Endothelial cell of umbilical vein (primary cell): Measurements from ENCODE around the gene RNF169. TPM values are rescaled to one million over a fixed set of nuclear protein-coding genes. Genes with fewer than 3 reads are reported as not detected.

Experiments used
- BruUV-seq: library from RNA; stranded (reverse); fragments of 400-500 nt; replicated peaks from 2 replicates; lab custom pipeline; 2021; lab: Mats Ljungman, UMichigan
- CTCF ChIA-PET: fragments of 300-600, 350-600 bp; sonication (Branson Sonifier 250); formaldehyde crosslinking; loops from one replicate; lab custom pipeline; 2021; ENCODE audit warnings: antibody characterized with exemption, inconsistent platforms; lab: Charles Lee
- POLR2A ChIA-PET: fragments of 300-600, 350-600 bp; sonication (Branson Sonifier 250); formaldehyde crosslinking; loops from one replicate; lab custom pipeline; 2021; ENCODE audit warnings: antibody characterized with exemption, inconsistent platforms; lab: Charles Lee
- DNase-seq: peaks from one replicate; pipeline ENCODE4 v3.0.0-alpha.2; 2011; ENCODE audit warnings: low read depth, low spot score
- FAIRE-seq: peaks from 2 replicates; lab custom pipeline; 2011; peaks lifted over from hg19 to GRCh38; lab: Jason Lieb, UNC
- H2AFZ ChIP-seq: 2 replicates; pipeline ENCODE4 v1.6.0; 2012; ENCODE audit warnings: low read depth, low read length, control low read depth, inconsistent platforms
- H3K27ac ChIP-seq: 2 replicates; pipeline ENCODE4 v1.5.1; 2011; ENCODE audit warnings: low read depth, mild to moderate bottlenecking, control low read depth, low read length, moderate library complexity; ENCODE audit not compliant: insufficient read depth
- H3K27me3 ChIP-seq, 2 experiments: 2 replicates each; pipeline versions ENCODE4 v1.6.0 to v1.6.1; 2011; ENCODE audit warnings: low read length in 2 of 2, mixed read lengths in 1 of 2; ENCODE audit not compliant: control insufficient read depth in 2 of 2, insufficient read depth in 2 of 2
- H3K36me3 ChIP-seq, 2 experiments: 2 replicates in 1 of 2; 3 replicates in 1 of 2; pipeline ENCODE4 v1.5.1; 2011; ENCODE audit warnings: low read length in 2 of 2, mild to moderate bottlenecking in 1 of 2, moderate library complexity in 1 of 2; ENCODE audit not compliant: control insufficient read depth in 2 of 2, insufficient read depth in 2 of 2; ENCODE audit errors: extremely low read depth in 1 of 2
- H3K4me1 ChIP-seq: 3 replicates; pipeline ENCODE4 v1.5.1; 2011; ENCODE audit warnings: mild to moderate bottlenecking, low read length; ENCODE audit not compliant: control insufficient read depth, insufficient read depth; ENCODE audit errors: extremely low read depth
- H3K4me2 ChIP-seq: 2 replicates; pipeline ENCODE4 v1.6.1; 2011; ENCODE audit warnings: low read length, control low read depth, mixed read lengths; ENCODE audit not compliant: insufficient read depth
- H3K4me3 ChIP-seq, 3 experiments: fragments of 200-600 bp in 1 of 3; sonication (generic), shearing (Covaris generic) in 1 of 3; replicated peaks in 1 of 3; 2 replicates each; pipeline ENCODE4 v1.5.1; 2011 to 2016; ENCODE audit warnings: control low read depth in 3 of 3, low read length in 3 of 3, mild to moderate bottlenecking in 2 of 3, inconsistent platforms in 1 of 3, low read depth in 1 of 3, moderate library complexity in 1 of 3; ENCODE audit not compliant: insufficient read depth in 1 of 3
- H3K79me2 ChIP-seq: 2 replicates; pipeline ENCODE4 v1.6.0; 2012; ENCODE audit warnings: low read length, inconsistent platforms; ENCODE audit not compliant: control insufficient read depth, insufficient read depth
- H3K9ac ChIP-seq: replicated peaks from 2 replicates; pipeline ENCODE3; 2011; ENCODE audit warnings: low read length, control low read depth; ENCODE audit not compliant: insufficient read depth; ENCODE audit errors: extremely low read depth
- H3K9me1 ChIP-seq: replicated peaks from 3 replicates; pipeline ENCODE4 v1.6.0; 2011; ENCODE audit warnings: mild to moderate bottlenecking, low read length; ENCODE audit not compliant: control insufficient read depth, insufficient read depth; ENCODE audit errors: extremely low read depth
- H3K9me3 ChIP-seq: replicated peaks from 2 replicates; pipeline ENCODE4 v1.5.1; 2012; ENCODE audit warnings: low read length, inconsistent platforms; ENCODE audit not compliant: control insufficient read depth, insufficient read depth
- H4K20me1 ChIP-seq: replicated peaks from 2 replicates; pipeline ENCODE3; 2011; ENCODE audit warnings: mild to moderate bottlenecking, low read length; ENCODE audit not compliant: control insufficient read depth, insufficient read depth; ENCODE audit errors: extremely low read depth
- EZH2 ChIP-seq: IDR thresholded peaks from 2 replicates; pipeline ENCODE4 v1.6.1; 2012; ENCODE audit warnings: borderline replicate concordance, low read depth, mild to moderate bottlenecking, moderate library complexity, low read length, inconsistent platforms; ENCODE audit not compliant: severe bottlenecking
- FOS ChIP-seq: IDR thresholded peaks from 2 replicates; pipeline ENCODE4 v1.6.1; 2011; ENCODE audit warnings: mild to moderate bottlenecking, low read length, moderate library complexity, borderline replicate concordance; ENCODE audit not compliant: insufficient read depth
- GATA2 ChIP-seq: IDR thresholded peaks from 2 replicates; pipeline ENCODE4 v1.7.0; 2011; ENCODE audit warnings: low read depth, mild to moderate bottlenecking, moderate library complexity, mixed read lengths, low read length; ENCODE audit not compliant: insufficient read length, insufficient read depth
- JUN ChIP-seq: IDR thresholded peaks from 2 replicates; pipeline ENCODE4 v1.6.1; 2011; ENCODE audit warnings: borderline replicate concordance, low read depth; ENCODE audit not compliant: insufficient read length, insufficient read depth
- MAX ChIP-seq: IDR thresholded peaks from 2 replicates; pipeline ENCODE4 v1.6.1; 2011; ENCODE audit not compliant: insufficient read depth, insufficient read length
- MYC ChIP-seq: IDR thresholded peaks from one replicate; pipeline ENCODE4 v1.6.1; 2011; ENCODE audit warnings: mild to moderate bottlenecking, low read depth, low read length
- POLR2A ChIP-seq: IDR thresholded peaks from 2 replicates; pipeline ENCODE4 v1.6.1; 2012; ENCODE audit warnings: low read depth, mild to moderate bottlenecking, control low read depth, low read length
- POLR2AphosphoS5 ChIP-seq: IDR thresholded peaks from 2 replicates; pipeline ENCODE4 v1.6.1; 2012; ENCODE audit warnings: low read depth, mild to moderate bottlenecking, control low read depth, low read length, moderate library complexity; ENCODE audit not compliant: insufficient read depth
- dilution Hi-C: fragments of 300-500 bp; cut with MboI; formaldehyde crosslinking; loops from one replicate; pipeline ENCODE4 v1.15.0; 2019; ENCODE audit warnings: low sequenced_read_pairs; ENCODE audit not compliant: extremely low pct_ligation_motif_present
- intact Hi-C: fragments of 100-400 bp; cut with micrococcal nuclease; formaldehyde crosslinking; loops from one replicate; pipeline ENCODE4 v1.10.0; 2022
- polyA plus RNA-seq, 4 experiments: library from polyadenylated mRNA; depleted of rRNA in 3 of 4; stranded (reverse) in 3 of 4; unstranded in 1 of 4; fragments of >200 nt; gene quantifications; 2 replicates each; pipeline versions ENCODE4 v1.2.1 to v1.2.3, GENCODE V29; 2011 to 2012; ENCODE audit warnings: missing spikeins in 1 of 4
- total RNA-seq: library from RNA; stranded (reverse); gene quantifications from 2 replicates; pipeline ENCODE4 v1.2.3, GENCODE V29; 2021
- TF ChIP-seq, protein P1 (sequence below), 2 donors: IDR thresholded peaks; 1 replicate in 1 of 2; 2 replicates in 1 of 2; pipeline ENCODE4 v1.5.1; 2011; ENCODE audit warnings: low read length in 2 of 2, mild to moderate bottlenecking in 2 of 2, moderate library complexity in 2 of 2, control low read depth in 1 of 2, inconsistent platforms in 1 of 2, low read depth in 1 of 2; ENCODE audit not compliant: insufficient read depth in 1 of 2; ENCODE audit errors: extremely low read depth in 1 of 2

Gene RNF169
- total and polyA plus RNA-seq, 2 donors (not counting 3 experiments of a cell fraction or from before 2014, with no cell fraction given), result 5.8 to 21.3 TPM

- intact Hi-C loops, result no loop called here
- H3K4me3 ChIP-seq, result no peak overlapping the region
- ChIA-PET CTCF (interaction anchor here (2.3 kb wide), 1 partner anchor 142 kb away, joined by 6 read pairs; no protein-coding TSS in a partner anchor), POLR2A (no interaction called here)
- H3K79me2 ChIP-seq, result no peaks in the 10 kb centered on the region
- dilution Hi-C loops, result no loop called here
- no peaks in the 10 kb centered on the region for H3K9me3 ChIP-seq
- TF ChIP-seq POLR2A (no peak), POLR2AphosphoS5 (no peak), MYC (no peak)
- TF ChIP-seq, protein P1, sequence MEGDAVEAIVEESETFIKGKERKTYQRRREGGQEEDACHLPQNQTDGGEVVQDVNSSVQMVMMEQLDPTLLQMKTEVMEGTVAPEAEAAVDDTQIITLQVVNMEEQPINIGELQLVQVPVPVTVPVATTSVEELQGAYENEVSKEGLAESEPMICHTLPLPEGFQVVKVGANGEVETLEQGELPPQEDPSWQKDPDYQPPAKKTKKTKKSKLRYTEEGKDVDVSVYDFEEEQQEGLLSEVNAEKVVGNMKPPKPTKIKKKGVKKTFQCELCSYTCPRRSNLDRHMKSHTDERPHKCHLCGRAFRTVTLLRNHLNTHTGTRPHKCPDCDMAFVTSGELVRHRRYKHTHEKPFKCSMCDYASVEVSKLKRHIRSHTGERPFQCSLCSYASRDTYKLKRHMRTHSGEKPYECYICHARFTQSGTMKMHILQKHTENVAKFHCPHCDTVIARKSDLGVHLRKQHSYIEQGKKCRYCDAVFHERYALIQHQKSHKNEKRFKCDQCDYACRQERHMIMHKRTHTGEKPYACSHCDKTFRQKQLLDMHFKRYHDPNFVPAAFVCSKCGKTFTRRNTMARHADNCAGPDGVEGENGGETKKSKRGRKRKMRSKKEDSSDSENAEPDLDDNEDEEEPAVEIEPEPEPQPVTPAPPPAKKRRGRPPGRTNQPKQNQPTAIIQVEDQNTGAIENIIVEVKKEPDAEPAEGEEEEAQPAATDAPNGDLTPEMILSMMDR (IDR thresholded peaks at IDR 0.05; ENCODE audit: extremely low read depth in 1 of 2, insufficient read depth in 1 of 2, low read depth in 1 of 2, low read length in 2 of 2), result no peak
- H3K9me1 ChIP-seq, result no peaks in the 10 kb centered on the region
- H3K4me1 ChIP-seq, result peaks cover 29% of the 10 kb centered on the region
- H3K36me3 ChIP-seq, result peaks cover 5 to 20% of the 10 kb centered on the region in 2 experiments
- no peaks in the 10 kb centered on the region for H3K27me3 ChIP-seq
- BruUV-seq, result no TSS peak
- H4K20me1 ChIP-seq, result no peaks in the 10 kb centered on the region
- DNase-seq (no peak), FAIRE-seq (no peak)
- H3K9ac ChIP-seq, result no peak overlapping the region
- no peak overlapping the region for H2AFZ ChIP-seq
- no peak overlapping the region for H3K27ac ChIP-seq
- no peak overlapping the region for H3K4me2 ChIP-seq
Measured at GRCh38 chr11:74844072-74844471, 95.4 kb downstream of the RNF169 start.

DNA sequence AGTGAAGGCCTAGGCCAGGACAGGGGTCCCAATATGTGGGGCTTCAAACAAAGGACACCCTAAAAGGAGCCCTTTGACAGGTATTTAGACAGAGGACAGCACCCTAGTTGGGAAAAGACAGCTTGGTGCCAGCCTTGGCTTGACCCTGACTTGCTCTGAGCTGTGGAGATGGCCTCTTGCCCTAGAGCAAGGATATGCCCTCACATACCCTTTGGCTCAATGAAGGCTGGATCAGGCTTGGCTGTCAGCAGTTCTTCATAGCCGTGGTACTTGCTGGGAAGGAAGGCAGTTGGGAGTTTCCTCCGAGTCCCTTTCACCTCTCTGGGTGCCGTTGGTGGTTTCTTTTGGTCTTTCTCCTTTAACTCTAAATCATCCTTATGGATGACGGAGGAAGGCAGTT, 96.2 kb downstream of the RNF169 start:
- FAIRE-seq, result no peak
- Histone ChIP-seq H3K4me1 (peaks cover 22% of the 10 kb centered on the region), H3K9me3 (no peaks in the 10 kb centered on the region), H3K79me2 (no peaks in the 10 kb centered on the region), H2AFZ (no peak overlapping the region), H3K9me1 (no peaks in the 10 kb centered on the region), H4K20me1 (no peaks in the 10 kb centered on the region), H3K27me3 (no peaks in the 10 kb centered on the region), H3K4me3 (no peak overlapping the region), H3K4me2 (no peak overlapping the region), H3K36me3 (peaks cover 5 to 20% of the 10 kb centered on the region in 2 experiments), H3K9ac (no peak overlapping the region), H3K27ac (no peak overlapping the region)
- POLR2A ChIA-PET, result no interaction called here
- dilution Hi-C loops, result no loop called here
- no peak for TF ChIP-seq JUN
- no peak for TF ChIP-seq POLR2A
- TF ChIP-seq GATA2, result no peak
- TF ChIP-seq POLR2AphosphoS5, result no peak
- TF ChIP-seq MYC, result no peak
- no peak for TF ChIP-seq FOS
- TF ChIP-seq MAX, result no peak
- TF ChIP-seq, protein P1 (IDR thresholded peaks at IDR 0.05; ENCODE audit: extremely low read depth in 1 of 2, insufficient read depth in 1 of 2, low read depth in 1 of 2, low read length in 2 of 2), result no peak
- TF ChIP-seq EZH2, result no peak
- CTCF ChIA-PET, result interaction anchor here (2.3 kb wide), 1 partner anchor 142 kb away, joined by 6 read pairs; no protein-coding TSS in a partner anchor
- no TSS peak for BruUV-seq
- intact Hi-C loops, result no loop called here
- no peak for DNase-seq
